Ascending aorta (tissue), 2 donors: ENCODE data around the gene ODF2. TPM values are rescaled to one million over a fixed set of nuclear protein-coding genes. Genes with fewer than 3 reads are reported as not detected.
"Not testable (repeated sequence)": the region's sequence is repeated elsewhere in the genome, so short reads cannot be mapped to it uniquely, and the experiment has no call there.

Experiments
- DNase-seq, 2 donors: peaks; one replicate each; pipeline ENCODE4 v3.0.0-alpha.2; 2019; ENCODE audit warnings: low spot score in 2 of 2
- H3K27ac ChIP-seq, 2 donors: fragments of 200-600 bp; sonication (generic); one replicate each; pipeline ENCODE4 v1.5.1; 2016 to 2017; ENCODE audit warnings: mild to moderate bottlenecking in 1 of 2
- H3K27me3 ChIP-seq: fragments of 200-600 bp; sonication (generic); one replicate; pipeline ENCODE4 v1.5.1; 2017
- H3K36me3 ChIP-seq, 2 donors: fragments of 200-600 bp; sonication (generic); one replicate each; pipeline ENCODE4 v1.5.1; 2016
- H3K4me1 ChIP-seq, 2 donors: fragments of 200-600 bp; sonication (generic); one replicate each; pipeline ENCODE4 v1.5.1; 2016 to 2017; ENCODE audit warnings: mild to moderate bottlenecking in 1 of 2
- H3K4me3 ChIP-seq, 2 donors: fragments of 200-600 bp; sonication (generic); one replicate each; pipeline ENCODE4 v1.5.1; 2016 to 2017; ENCODE audit warnings: mild to moderate bottlenecking in 1 of 2
- H3K9me3 ChIP-seq, 2 donors: fragments of 200-600 bp; sonication (generic); one replicate each; pipeline ENCODE4 v1.5.1; 2016
- intact Hi-C: fragments of 100-400 bp; cut with DNase I; formaldehyde crosslinking; loops from one replicate; pipeline ENCODE4 v1.15.1; 2023
- total RNA-seq: library from RNA; depleted of rRNA; stranded (reverse); fragments of >200 nt; gene quantifications from one replicate; pipeline ENCODE4 v1.1.0, GENCODE V29; 2016
- TF ChIP-seq, protein P1 (sequence below), 3 experiments: fragments of 200-600 bp in 2 of 3; fragments of 450-650 bp in 1 of 3; sonication (generic) in 2 of 3; IDR thresholded peaks; one replicate each; pipeline ENCODE4 v1.5.1; 2016 to 2019; ENCODE audit warnings: antibody characterized with exemption in 3 of 3, mild to moderate bottlenecking in 1 of 3, moderate library complexity in 1 of 3

Gene ODF2
- total RNA-seq, 1 donor from 2014 or later: 26.9 TPM

DNA sequence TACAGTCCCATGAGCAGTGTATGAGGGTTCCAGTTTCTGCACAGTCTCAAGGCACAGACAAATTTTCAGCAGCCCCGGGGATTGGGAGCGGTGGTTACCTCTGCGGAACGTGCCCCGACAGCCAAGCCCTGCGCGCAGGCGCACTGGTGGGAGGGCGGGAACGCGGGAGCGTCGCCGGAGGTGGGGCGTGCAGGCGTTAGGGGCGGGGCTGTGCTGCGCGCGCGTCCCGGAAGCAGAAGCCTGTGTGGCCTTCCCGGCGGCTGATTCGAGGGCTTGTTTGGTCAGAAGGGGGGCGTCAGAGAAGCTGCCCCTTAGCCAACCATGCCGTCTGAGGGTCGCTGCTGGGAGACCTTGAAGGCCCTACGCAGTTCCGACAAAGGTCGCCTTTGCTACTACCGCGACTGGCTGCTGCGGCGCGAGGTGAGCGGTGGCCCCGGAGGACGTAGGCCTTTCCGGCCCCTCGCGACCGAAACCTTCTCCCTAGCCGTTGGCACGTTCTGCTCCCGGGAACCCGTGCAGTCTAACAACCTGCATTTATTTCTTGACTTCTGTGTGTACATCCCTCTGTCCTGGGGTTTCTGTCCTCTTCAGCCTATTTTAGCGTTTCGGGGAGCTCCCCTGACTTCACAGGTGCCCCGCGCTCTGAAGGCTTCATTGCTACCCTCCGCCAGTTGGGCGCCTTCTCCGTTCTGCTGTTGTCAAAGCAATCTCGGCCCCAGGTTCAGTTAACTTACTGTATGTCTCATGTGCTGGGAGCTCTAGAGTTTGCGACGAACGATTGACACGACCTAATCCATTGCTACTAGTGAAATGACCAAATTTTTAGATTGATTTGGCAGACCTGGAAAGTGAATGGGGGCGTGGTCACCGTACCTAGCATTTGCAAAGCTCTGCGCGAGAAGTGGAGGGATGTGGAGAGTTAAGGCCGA is 48.9 kb downstream of the ODF2 start, which contains the start of gene GLE1:
Gene GLE1 (plus strand): TSS at position 235 of the 929 bp plus-strand sequence. CDS start 87 bp downstream, at position 322.
- no peaks in the 10 kb centered on the region for H3K27me3 ChIP-seq
- TF ChIP-seq, protein P1, sequence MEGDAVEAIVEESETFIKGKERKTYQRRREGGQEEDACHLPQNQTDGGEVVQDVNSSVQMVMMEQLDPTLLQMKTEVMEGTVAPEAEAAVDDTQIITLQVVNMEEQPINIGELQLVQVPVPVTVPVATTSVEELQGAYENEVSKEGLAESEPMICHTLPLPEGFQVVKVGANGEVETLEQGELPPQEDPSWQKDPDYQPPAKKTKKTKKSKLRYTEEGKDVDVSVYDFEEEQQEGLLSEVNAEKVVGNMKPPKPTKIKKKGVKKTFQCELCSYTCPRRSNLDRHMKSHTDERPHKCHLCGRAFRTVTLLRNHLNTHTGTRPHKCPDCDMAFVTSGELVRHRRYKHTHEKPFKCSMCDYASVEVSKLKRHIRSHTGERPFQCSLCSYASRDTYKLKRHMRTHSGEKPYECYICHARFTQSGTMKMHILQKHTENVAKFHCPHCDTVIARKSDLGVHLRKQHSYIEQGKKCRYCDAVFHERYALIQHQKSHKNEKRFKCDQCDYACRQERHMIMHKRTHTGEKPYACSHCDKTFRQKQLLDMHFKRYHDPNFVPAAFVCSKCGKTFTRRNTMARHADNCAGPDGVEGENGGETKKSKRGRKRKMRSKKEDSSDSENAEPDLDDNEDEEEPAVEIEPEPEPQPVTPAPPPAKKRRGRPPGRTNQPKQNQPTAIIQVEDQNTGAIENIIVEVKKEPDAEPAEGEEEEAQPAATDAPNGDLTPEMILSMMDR (IDR thresholded peaks at IDR 0.05): no peak
- H3K36me3 ChIP-seq: peaks cover 4 to 12% of the 10 kb centered on the region in 2 donors
- H3K4me1 ChIP-seq: peaks cover 3 to 23% of the 10 kb centered on the region in 2 donors
- H3K9me3 ChIP-seq: no peaks in the 10 kb centered on the region
- peak within 1 kb of the TSS; percentile 82 to 90 for H3K4me3 ChIP-seq
- H3K27ac ChIP-seq: peak within 1 kb of the TSS; percentile 66 to 82
- intact Hi-C loops: loop anchor here (1.0 to 5.0 kb wide), 3 partner anchors 48 to 132 kb away; partner anchors contain the start of genes ODF2, SPTAN1 and URM1
- DNase-seq: peak; percentile 62 to 97

DNA sequence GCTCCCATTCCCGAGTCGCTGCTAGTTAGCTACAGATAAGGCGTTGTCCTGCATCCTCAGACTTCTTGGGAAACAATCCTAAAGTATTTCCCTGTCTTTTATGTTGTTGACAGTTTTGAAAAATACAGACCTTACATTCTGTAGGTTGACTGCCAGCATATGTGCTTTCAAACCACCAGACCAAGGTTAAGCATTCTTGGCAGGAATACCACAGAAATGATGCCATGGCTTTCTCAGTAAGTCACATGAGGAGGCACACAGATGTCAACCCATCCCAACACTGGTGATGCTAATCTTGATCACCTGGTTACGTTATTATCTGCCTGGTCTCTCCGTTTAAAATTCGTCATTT is 49.6 kb downstream of the ODF2 start:
- intact Hi-C loops: no loop called here
- peaks cover 10 to 18% of the 10 kb centered on the region in 2 donors for H3K36me3 ChIP-seq
- no peaks in the 10 kb centered on the region for H3K9me3 ChIP-seq
- peaks cover 3 to 21% of the 10 kb centered on the region in 2 donors for H3K4me1 ChIP-seq
- TF ChIP-seq, protein P1 (IDR thresholded peaks at IDR 0.05): no peak
- H3K4me3 ChIP-seq: peak overlapping the region; percentile 82 to 90
- no peaks in the 10 kb centered on the region for H3K27me3 ChIP-seq
- no peak overlapping the region for H3K27ac ChIP-seq
- DNase-seq: no peak

DNA sequence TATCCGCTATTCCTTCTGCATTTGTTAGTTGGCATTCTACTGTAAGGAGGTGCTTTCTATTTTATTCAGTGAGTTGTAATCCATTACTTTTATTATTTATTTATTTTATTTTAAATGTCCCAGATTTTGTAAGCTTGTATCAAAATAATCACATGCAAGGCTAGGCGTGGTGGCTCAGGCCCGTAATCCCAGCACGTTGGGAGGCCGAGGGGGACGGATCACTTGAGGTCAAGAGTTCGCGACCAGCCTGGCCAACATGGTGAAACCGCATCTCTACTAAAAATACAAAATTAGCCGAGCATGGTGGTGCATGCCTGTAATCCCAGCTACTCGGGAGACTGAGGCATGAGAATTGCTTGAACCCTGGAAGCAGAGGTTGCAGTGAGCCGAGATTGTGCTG is 50.1 kb downstream of the ODF2 start:
- H3K27ac ChIP-seq, H3K27me3 ChIP-seq, H3K4me3 ChIP-seq, DNase-seq, H3K9me3 ChIP-seq, intact Hi-C loops: not testable (repeated sequence)
- Histone ChIP-seq H3K36me3 (peaks cover 12 to 21% of the 10 kb centered on the region in 2 donors), H3K4me1 (peaks cover 3 to 18% of the 10 kb centered on the region in 2 donors)

DNA sequence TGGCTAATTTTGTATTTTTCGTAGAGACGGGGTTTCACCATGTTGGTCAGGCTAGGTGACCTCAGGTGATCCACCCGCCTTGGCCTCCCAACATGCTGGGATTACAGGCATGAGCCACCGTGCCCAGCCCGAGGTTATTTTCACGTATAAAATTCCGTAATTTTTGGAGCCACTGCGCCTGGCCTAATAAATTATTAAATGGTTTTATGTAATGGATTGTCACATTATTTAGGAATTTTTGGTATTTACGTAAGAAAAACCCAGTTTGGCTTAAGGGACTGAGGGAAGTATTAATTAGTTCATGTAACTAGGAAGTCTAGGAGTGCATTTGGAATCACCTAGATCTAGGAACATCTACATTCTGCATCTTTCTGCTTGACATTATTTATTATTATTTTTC is 57.0 kb downstream of the ODF2 start:
- DNase-seq: no peak
- no peaks in the 10 kb centered on the region for H3K27me3 ChIP-seq
- no peaks in the 10 kb centered on the region for H3K4me1 ChIP-seq
- no peaks in the 10 kb centered on the region for H3K9me3 ChIP-seq
- TF ChIP-seq, protein P1 (IDR thresholded peaks at IDR 0.05): no peak
- intact Hi-C loops: no loop called here
- no peak overlapping the region for H3K27ac ChIP-seq
- peaks cover 46 to 78% of the 10 kb centered on the region in 2 donors for H3K36me3 ChIP-seq
- H3K4me3 ChIP-seq: no peak overlapping the region

DNA sequence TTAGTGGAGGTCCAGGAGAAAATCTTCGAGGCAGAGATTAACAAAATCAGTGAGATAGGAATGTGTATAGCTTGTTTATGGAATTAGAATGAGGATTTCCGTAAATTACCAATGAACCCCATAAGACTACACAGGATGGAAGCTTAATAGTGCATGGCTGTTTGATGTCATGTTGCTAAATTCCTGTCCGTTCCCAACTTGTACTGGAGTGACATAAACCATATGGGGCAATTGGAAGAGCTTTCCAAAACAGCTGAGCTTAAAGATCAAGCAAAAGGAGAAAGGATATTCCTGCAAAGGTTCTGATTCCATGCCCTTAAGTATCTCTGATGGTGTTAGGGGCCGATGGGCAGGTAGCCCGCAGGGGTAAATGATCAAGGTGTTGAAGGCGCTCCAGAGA is 66.2 kb downstream of the ODF2 start:
- DNase-seq: no peak
- TF ChIP-seq, protein P1 (IDR thresholded peaks at IDR 0.05): no peak
- H3K4me1 ChIP-seq: no peaks in the 10 kb centered on the region
- H3K4me3 ChIP-seq: no peak overlapping the region
- no peaks in the 10 kb centered on the region for H3K27me3 ChIP-seq
- no peaks in the 10 kb centered on the region for H3K9me3 ChIP-seq
- H3K27ac ChIP-seq: no peak overlapping the region
- intact Hi-C loops: no loop called here
- peaks cover 59 to 69% of the 10 kb centered on the region in 2 donors for H3K36me3 ChIP-seq
